Fibroblast of the aortic adventitia (primary cell): Measurements from ENCODE around the gene ABRACL. TPM values are rescaled to one million over a fixed set of nuclear protein-coding genes. Genes with fewer than 3 reads are reported as not detected.

Experiments
- DNase-seq: peaks from one replicate; pipeline ENCODE4 v3.0.0-alpha.2; 2010; ENCODE audit warnings: low read depth
- H3K4me3 ChIP-seq: 2 replicates; pipeline ENCODE4 v1.5.1; 2011; ENCODE audit warnings: low read depth, mild to moderate bottlenecking, control low read depth, low read length, moderate library complexity
- CTCF ChIP-seq: IDR thresholded peaks from 2 replicates; pipeline ENCODE4 v1.5.1; 2011; ENCODE audit warnings: mild to moderate bottlenecking, low read length, control low read depth, inconsistent platforms; ENCODE audit not compliant: insufficient read depth
- total RNA-seq: library from RNA; depleted of rRNA; stranded (reverse); fragments of >200 nt; gene quantifications from 2 replicates; pipeline ENCODE4 v1.2.3, GENCODE V29; 2012; ENCODE audit warnings: low replicate concordance

The ABRACL gene
- total RNA-seq, 1 donor, result 32.2 TPM

- DNase-seq, result no peak
- TF ChIP-seq CTCF, result no peak
- no peak overlapping the region for H3K4me3 ChIP-seq
These were observed 37.5 kb downstream of the ABRACL start for GRCh38 chr6:139066080-139066479.

GRCh38 chr6:139068846-139069245 is 40.3 kb downstream of the ABRACL start:
- TF ChIP-seq CTCF, result no peak
- DNase-seq, result no peak

GRCh38 chr6:139073118-139073517 is 44.6 kb downstream of the ABRACL start:
- no peak overlapping the region for H3K4me3 ChIP-seq
- no peak for TF ChIP-seq CTCF
- DNase-seq, result no peak

More at GRCh38 chr6:139068846-139069245, 40.3 kb downstream of the ABRACL start:
- no peak overlapping the region for H3K4me3 ChIP-seq

- TF ChIP-seq CTCF, result no peak
- DNase-seq, result no peak
- no peak overlapping the region for H3K4me3 ChIP-seq
These were observed 50.5 kb downstream of the ABRACL start for GRCh38 chr6:139079018-139079417.

GRCh38 chr6:139080255-139080920 is 51.8 kb downstream of the ABRACL start:
- TF ChIP-seq CTCF, result no peak
- no peak for DNase-seq
- no peak overlapping the region for H3K4me3 ChIP-seq

GRCh38 chr6:139081471-139081870 is 52.9 kb downstream of the ABRACL start:
- DNase-seq, result no peak

More at GRCh38 chr6:139081471-139081870, 52.9 kb downstream of the ABRACL start:
- H3K4me3 ChIP-seq, result no peak overlapping the region
- TF ChIP-seq CTCF, result no peak
